ENCODE data around the gene CDAN1. TPM values are rescaled to one million over a fixed set of nuclear protein-coding genes. Genes with fewer than 3 reads are reported as not detected.

The CDAN1 gene
- total RNA-seq, 1 donor from 2014 or later = 36.8 TPM

- H3K4me1 Mint-ChIP-seq = peaks cover 28% of the 10 kb centered on the region
- H3K27ac Mint-ChIP-seq = no peak overlapping the region
- no peaks in the 10 kb centered on the region for H3K36me3 Mint-ChIP-seq
- no peaks in the 10 kb centered on the region for H3K9me3 Mint-ChIP-seq
- no peak for DNase-seq (ENCODE audit: low spot score in 2 of 2, unreplicated experiment in 2 of 2)
- no peaks in the 10 kb centered on the region for H3K27me3 Mint-ChIP-seq (ENCODE audit: low read depth)
- no peak for TF ChIP-seq CTCF (IDR thresholded peaks at IDR 0.05; ENCODE audit: unreplicated experiment)
- no peak overlapping the region for H3K4me3 Mint-ChIP-seq
Observed at GRCh38 chr15:42675021-42675420, 61.9 kb downstream of the CDAN1 start.

GRCh38 chr15:42674472-42674871, 62.5 kb downstream of the CDAN1 start:
- H3K27me3 Mint-ChIP-seq (ENCODE audit: low read depth) = no peaks in the 10 kb centered on the region
- H3K4me3 Mint-ChIP-seq = no peak overlapping the region
- DNase-seq (ENCODE audit: low spot score in 2 of 2, unreplicated experiment in 2 of 2) = no peak
- no peaks in the 10 kb centered on the region for H3K36me3 Mint-ChIP-seq
- H3K27ac Mint-ChIP-seq = no peak overlapping the region
- H3K9me3 Mint-ChIP-seq = no peaks in the 10 kb centered on the region
- H3K4me1 Mint-ChIP-seq = peaks cover 29% of the 10 kb centered on the region
- no peak for TF ChIP-seq CTCF (IDR thresholded peaks at IDR 0.05; ENCODE audit: unreplicated experiment)

Other genes starting within 250 kb of the CDAN1 start
- 50.2 to 52.9 TPM (median 51.0 TPM) in 3 replicates for gene ZNF106, start 246.0 kb downstream of the CDAN1 start, total RNA-seq
- gene SNAP23, start 241.5 kb downstream of the CDAN1 start, total RNA-seq = 57.1 to 58.4 TPM (median 57.9 TPM) in 3 replicates
- gene LRRC57, start 188.3 kb downstream of the CDAN1 start, total RNA-seq = 22.0 to 27.9 TPM (median 26.5 TPM) in 3 replicates
- gene HAUS2, start 188.3 kb downstream of the CDAN1 start, total RNA-seq = 14.9 to 17.6 TPM (median 15.3 TPM) in 3 replicates
- gene STARD9, start 161.5 kb downstream of the CDAN1 start, total RNA-seq = 7.3 to 10.0 TPM (median 8.0 TPM) in 3 replicates
- gene TTBK2, start 183.7 kb upstream of the CDAN1 start, total RNA-seq = 18.2 to 22.1 TPM (median 21.1 TPM) in 3 replicates